Glomerular endothelial cell (primary cell): ENCODE results near the gene C14orf180. TPM values are rescaled to one million over a fixed set of nuclear protein-coding genes. Genes with fewer than 3 reads are reported as not detected.

Experiments used
- DNase-seq: peaks from one replicate; pipeline ENCODE4 v3.0.0-alpha.2; 2011; ENCODE audit warnings: low read depth, low spot score; ENCODE audit errors: extremely low read depth
- total RNA-seq: library from RNA; depleted of rRNA; stranded (reverse); fragments of >200 nt; gene quantifications from 2 replicates; pipeline ENCODE4 v1.2.3, GENCODE V29; 2015

C14orf180 gene
- total RNA-seq, 1 donor from 2014 or later = not detected

GRCh38 chr14:104560586-104560945 lies 19.0 kb upstream of the C14orf180 start:
- no peak for DNase-seq

GRCh38 chr14:104561124-104561557 lies 18.4 kb upstream of the C14orf180 start:
- no peak for DNase-seq

GRCh38 chr14:104561632-104562495 lies 17.7 kb upstream of the C14orf180 start:
- no peak for DNase-seq

- DNase-seq = no peak
These were observed 17.0 kb upstream of the C14orf180 start for GRCh38 chr14:104562606-104563005.

- DNase-seq = no peak
These were observed 16.3 kb upstream of the C14orf180 start for GRCh38 chr14:104563191-104563741.

GRCh38 chr14:104563742-104564615 lies 15.6 kb upstream of the C14orf180 start:
- peak; percentile 10 for DNase-seq

- no peak for DNase-seq
These were observed 14.6 kb upstream of the C14orf180 start for GRCh38 chr14:104564744-104565679.

- DNase-seq = no peak
These were observed 12.2 kb upstream of the C14orf180 start for GRCh38 chr14:104567141-104567956.

GRCh38 chr14:104567957-104568225 lies 11.7 kb upstream of the C14orf180 start:
- no peak for DNase-seq

GRCh38 chr14:104568620-104569019 lies 10.9 kb upstream of the C14orf180 start:
- no peak for DNase-seq

- no peak for DNase-seq
These were observed 10.1 kb upstream of the C14orf180 start for GRCh38 chr14:104569435-104569834.

- no peak for DNase-seq
These were observed 8.3 kb upstream of the C14orf180 start for GRCh38 chr14:104571246-104571645.

- no peak for DNase-seq
These were observed 7.4 kb upstream of the C14orf180 start for GRCh38 chr14:104572024-104572626.

GRCh38 chr14:104572668-104573067 lies 6.9 kb upstream of the C14orf180 start:
- no peak for DNase-seq

- DNase-seq = no peak
These were observed 5.6 kb upstream of the C14orf180 start for GRCh38 chr14:104573930-104574329.

- no peak for DNase-seq
These were observed 5.0 kb upstream of the C14orf180 start for GRCh38 chr14:104574536-104574935.

- no peak for DNase-seq
These were observed 4.5 kb upstream of the C14orf180 start for GRCh38 chr14:104574978-104575583.

GRCh38 chr14:104576232-104576969 lies 3.2 kb upstream of the C14orf180 start:
- DNase-seq = no peak
